ENCODE results near the gene SLC24A4.

DNA sequence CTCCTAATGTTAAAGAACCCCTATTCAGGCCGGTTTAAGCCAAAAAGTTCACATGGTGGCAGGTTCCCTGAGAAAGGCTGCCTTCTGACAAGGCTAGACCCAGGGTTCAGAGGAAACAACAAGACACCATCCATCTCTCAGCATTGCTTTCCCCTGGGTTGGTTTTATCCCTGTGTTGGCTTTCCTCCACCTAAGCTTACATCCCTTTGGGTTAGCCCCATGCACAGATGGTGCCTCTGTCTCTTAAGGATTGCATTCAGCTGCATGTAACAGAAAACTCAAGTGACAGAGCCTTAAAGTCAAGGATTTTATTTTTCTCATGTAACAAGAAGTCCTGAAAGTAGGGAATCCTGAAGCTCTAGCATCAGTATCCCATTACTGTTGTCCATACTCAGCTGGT lies 147.8 kb downstream of the SLC24A4 start:
- TF ChIP-seq, protein P1, sequence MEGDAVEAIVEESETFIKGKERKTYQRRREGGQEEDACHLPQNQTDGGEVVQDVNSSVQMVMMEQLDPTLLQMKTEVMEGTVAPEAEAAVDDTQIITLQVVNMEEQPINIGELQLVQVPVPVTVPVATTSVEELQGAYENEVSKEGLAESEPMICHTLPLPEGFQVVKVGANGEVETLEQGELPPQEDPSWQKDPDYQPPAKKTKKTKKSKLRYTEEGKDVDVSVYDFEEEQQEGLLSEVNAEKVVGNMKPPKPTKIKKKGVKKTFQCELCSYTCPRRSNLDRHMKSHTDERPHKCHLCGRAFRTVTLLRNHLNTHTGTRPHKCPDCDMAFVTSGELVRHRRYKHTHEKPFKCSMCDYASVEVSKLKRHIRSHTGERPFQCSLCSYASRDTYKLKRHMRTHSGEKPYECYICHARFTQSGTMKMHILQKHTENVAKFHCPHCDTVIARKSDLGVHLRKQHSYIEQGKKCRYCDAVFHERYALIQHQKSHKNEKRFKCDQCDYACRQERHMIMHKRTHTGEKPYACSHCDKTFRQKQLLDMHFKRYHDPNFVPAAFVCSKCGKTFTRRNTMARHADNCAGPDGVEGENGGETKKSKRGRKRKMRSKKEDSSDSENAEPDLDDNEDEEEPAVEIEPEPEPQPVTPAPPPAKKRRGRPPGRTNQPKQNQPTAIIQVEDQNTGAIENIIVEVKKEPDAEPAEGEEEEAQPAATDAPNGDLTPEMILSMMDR (IDR thresholded peaks at IDR 0.05), result no peak
- no peak for TF ChIP-seq POLR2A (IDR thresholded peaks at IDR 0.05)

All from vagina (tissue), 2 donors.